ENCODE measurements around the gene SETD1A. TPM values are rescaled to one million over a fixed set of nuclear protein-coding genes. Genes with fewer than 3 reads are reported as not detected.
"Not testable (repeated sequence)": the region's sequence is repeated elsewhere in the genome, so short reads cannot be mapped to it uniquely, and the experiment has no call there.

SETD1A gene
- total RNA-seq, 1 donor from 2014 or later, result 18.0 TPM

GRCh38 chr16:31009120-31009519, 51.6 kb downstream of the SETD1A start:
- Mint-ChIP-seq H3K27ac (ENCODE audit: unreplicated experiment) (no peak overlapping the region), H3K4me1 (ENCODE audit: low read depth) (peaks cover 17% of the 10 kb centered on the region), H3K4me3 (ENCODE audit: unreplicated experiment) (no peak overlapping the region), H3K36me3 (ENCODE audit: low read depth) (no peaks in the 10 kb centered on the region), H3K9me3 (ENCODE audit: low read depth) (no peaks in the 10 kb centered on the region), H3K27me3 (ENCODE audit: low read depth) (peaks cover 12% of the 10 kb centered on the region)
- no peak for DNase-seq (ENCODE audit: low spot score)
- no peak for TF ChIP-seq CTCF (IDR thresholded peaks at IDR 0.05)

- no peak for DNase-seq (ENCODE audit: low spot score)
- H3K36me3 Mint-ChIP-seq (ENCODE audit: low read depth), result no peaks in the 10 kb centered on the region
- H3K27ac Mint-ChIP-seq (ENCODE audit: unreplicated experiment), result no peak overlapping the region
- H3K4me1 Mint-ChIP-seq (ENCODE audit: low read depth), result peaks cover 17% of the 10 kb centered on the region
- H3K27me3 Mint-ChIP-seq (ENCODE audit: low read depth), result peaks cover 12% of the 10 kb centered on the region
- no peaks in the 10 kb centered on the region for H3K9me3 Mint-ChIP-seq (ENCODE audit: low read depth)
- peak overlapping the region; percentile 68 for H3K4me3 Mint-ChIP-seq (ENCODE audit: unreplicated experiment)
- TF ChIP-seq CTCF (IDR thresholded peaks at IDR 0.05), result no peak
These were observed 52.5 kb downstream of the SETD1A start for GRCh38 chr16:31009894-31010584.

- Mint-ChIP-seq H3K9me3 (ENCODE audit: low read depth) (no peaks in the 10 kb centered on the region), H3K36me3 (ENCODE audit: low read depth) (no peaks in the 10 kb centered on the region), H3K27ac (ENCODE audit: unreplicated experiment) (no peak within 1 kb of the TSS), H3K4me1 (ENCODE audit: low read depth) (peaks cover 17% of the 10 kb centered on the region), H3K4me3 (ENCODE audit: unreplicated experiment) (peak within 1 kb of the TSS; percentile 68), H3K27me3 (ENCODE audit: low read depth) (peaks cover 12% of the 10 kb centered on the region)
- TF ChIP-seq CTCF (IDR thresholded peaks at IDR 0.05), result no peak
- DNase-seq (ENCODE audit: low spot score), result no peak
These were observed 53.2 kb downstream of the SETD1A start, which contains the start of gene STX1B for GRCh38 chr16:31010585-31011325. Gene STX1B, minus strand, starts transcription at chr16:31010638. Its CDS starts 242 bp downstream, at chr16:31010396.

GRCh38 chr16:31011815-31012214, 54.3 kb downstream of the SETD1A start:
- H3K4me3 Mint-ChIP-seq (ENCODE audit: unreplicated experiment), result peak overlapping the region; percentile 59
- H3K36me3 Mint-ChIP-seq (ENCODE audit: low read depth); DNase-seq (ENCODE audit: low spot score); H3K9me3 Mint-ChIP-seq (ENCODE audit: low read depth): not testable (repeated sequence)
- H3K27ac Mint-ChIP-seq (ENCODE audit: unreplicated experiment), result peak overlapping the region; percentile 41
- peaks cover 12% of the 10 kb centered on the region for H3K27me3 Mint-ChIP-seq (ENCODE audit: low read depth)
- peaks cover 17% of the 10 kb centered on the region for H3K4me1 Mint-ChIP-seq (ENCODE audit: low read depth)

- not testable (repeated sequence) for H3K9me3 Mint-ChIP-seq (ENCODE audit: low read depth)
These were observed 55.7 kb downstream of the SETD1A start for GRCh38 chr16:31013292-31013691.

GRCh38 chr16:31016018-31016417, 58.5 kb downstream of the SETD1A start:
- no peaks in the 10 kb centered on the region for H3K36me3 Mint-ChIP-seq (ENCODE audit: low read depth)
- no peaks in the 10 kb centered on the region for H3K9me3 Mint-ChIP-seq (ENCODE audit: low read depth)
- H3K27me3 Mint-ChIP-seq (ENCODE audit: low read depth), result peaks cover 12% of the 10 kb centered on the region
- H3K27ac Mint-ChIP-seq (ENCODE audit: unreplicated experiment), result no peak overlapping the region
- peak; percentile 11 for TF ChIP-seq CTCF (IDR thresholded peaks at IDR 0.05)
- H3K4me1 Mint-ChIP-seq (ENCODE audit: low read depth), result peaks cover 8% of the 10 kb centered on the region
- H3K4me3 Mint-ChIP-seq (ENCODE audit: unreplicated experiment), result no peak overlapping the region
- no peak for DNase-seq (ENCODE audit: low spot score)

More at GRCh38 chr16:31013292-31013691, 55.7 kb downstream of the SETD1A start:
- Mint-ChIP-seq H3K4me1 (ENCODE audit: low read depth) (peaks cover 17% of the 10 kb centered on the region), H3K27me3 (ENCODE audit: low read depth) (peaks cover 12% of the 10 kb centered on the region)
- not testable (repeated sequence) for H3K27ac Mint-ChIP-seq (ENCODE audit: unreplicated experiment); H3K4me3 Mint-ChIP-seq (ENCODE audit: unreplicated experiment); H3K36me3 Mint-ChIP-seq (ENCODE audit: low read depth); DNase-seq (ENCODE audit: low spot score)

- H3K27ac Mint-ChIP-seq (ENCODE audit: unreplicated experiment); H3K9me3 Mint-ChIP-seq (ENCODE audit: low read depth); H3K36me3 Mint-ChIP-seq (ENCODE audit: low read depth); H3K4me3 Mint-ChIP-seq (ENCODE audit: unreplicated experiment); DNase-seq (ENCODE audit: low spot score); H3K27me3 Mint-ChIP-seq (ENCODE audit: low read depth); H3K4me1 Mint-ChIP-seq (ENCODE audit: low read depth): not testable (repeated sequence)
These were observed 60.2 kb downstream of the SETD1A start for GRCh38 chr16:31017756-31018155.
